RWPE1 (cell line): Measurements from ENCODE around the gene GMPS.

Source experiments
- CTCF ChIA-PET: fragments of 350-600 bp; sonication (Branson Sonifier 250); formaldehyde crosslinking; extraction: SDS; loops from one replicate; lab custom pipeline; 2021; lab: Yijun Ruan, JAX
- POLR2A ChIA-PET: fragments of 400-600 bp; formaldehyde crosslinking; extraction: SDS; loops from one replicate; lab custom pipeline; 2020; ENCODE audit warnings: antibody characterized with exemption; ENCODE audit not compliant: low non-redundant PET; lab: Yijun Ruan, JAX
- DNase-seq: peaks from one replicate; pipeline ENCODE4 v3.0.0; 2012; ENCODE audit warnings: low spot score
- H3K27ac ChIP-seq: fragments of 450-650 bp; 2 replicates; pipeline ENCODE4 v1.5.1; 2017
- CTCF ChIP-seq: fragments of 450-650 bp; conservative IDR thresholded peaks from 2 replicates; pipeline ENCODE4 v1.5.1; 2017; ENCODE audit warnings: low read depth, mild to moderate bottlenecking

The GMPS gene

GRCh38 chr3:155889212-155889611 is 18.8 kb downstream of the GMPS start:
- ChIA-PET CTCF (no interaction called here), POLR2A (no interaction called here)
- no peak for DNase-seq
- H3K27ac ChIP-seq: no peak overlapping the region
- TF ChIP-seq CTCF: no peak

- H3K27ac ChIP-seq: no peak overlapping the region
- CTCF ChIA-PET: no interaction called here
Observed at GRCh38 chr3:155889952-155890351, 19.5 kb downstream of the GMPS start.

GRCh38 chr3:155890671-155891190 is 20.3 kb downstream of the GMPS start:
- POLR2A ChIA-PET: no interaction called here
- DNase-seq: peak; percentile 18
- no peak for TF ChIP-seq CTCF
- H3K27ac ChIP-seq: no peak overlapping the region
- CTCF ChIA-PET: no interaction called here

More at GRCh38 chr3:155889952-155890351, 19.5 kb downstream of the GMPS start:
- DNase-seq: no peak
- POLR2A ChIA-PET: no interaction called here
- no peak for TF ChIP-seq CTCF

GRCh38 chr3:155891321-155891720 is 20.9 kb downstream of the GMPS start:
- no peak overlapping the region for H3K27ac ChIP-seq
- ChIA-PET POLR2A (no interaction called here), CTCF (no interaction called here)
- DNase-seq: no peak
- no peak for TF ChIP-seq CTCF

- CTCF ChIA-PET: no interaction called here
- DNase-seq: no peak
- no peak for TF ChIP-seq CTCF
- POLR2A ChIA-PET: no interaction called here
- H3K27ac ChIP-seq: no peak overlapping the region
Observed at GRCh38 chr3:155895379-155895900, 25.0 kb downstream of the GMPS start.

- ChIA-PET CTCF (interaction anchor here (0.6 kb wide), 2 partner anchors 242 to 1786 kb away, joined by 3 to 4 read pairs; partner anchors contain the start of gene ARHGEF26), POLR2A (no interaction called here)
- no peak overlapping the region for H3K27ac ChIP-seq
- TF ChIP-seq CTCF: no peak
- DNase-seq: no peak
Observed at GRCh38 chr3:155906900-155907299, 36.5 kb downstream of the GMPS start.
